HFFc6 (cell line): ENCODE measurements around the gene PREX1. TPM values are rescaled to one million over a fixed set of nuclear protein-coding genes. Genes with fewer than 3 reads are reported as not detected.

Experiments
- DNase-seq: peaks from one replicate; pipeline ENCODE4 v3.0.0-alpha.2; 2018
- H3K27ac Mint-ChIP-seq: 2 replicates; pipeline ENCODE4 v1.8.0; 2020; ENCODE audit warnings: mild to moderate bottlenecking, mixed read lengths
- H3K27me3 Mint-ChIP-seq: 2 replicates; pipeline ENCODE4 v1.8.0; 2021; ENCODE audit warnings: mild to moderate bottlenecking, moderate library complexity, mixed read lengths; ENCODE audit not compliant: insufficient read depth
- H3K36me3 Mint-ChIP-seq: 2 replicates; pipeline ENCODE4 v1.8.0; 2021; ENCODE audit warnings: low read depth, mixed read lengths
- H3K4me1 Mint-ChIP-seq: 2 replicates; pipeline ENCODE4 v1.8.0; 2020; ENCODE audit warnings: low read depth, mixed read lengths
- H3K4me3 Mint-ChIP-seq: 2 replicates; pipeline ENCODE4 v1.8.0; 2020; ENCODE audit warnings: mild to moderate bottlenecking, moderate library complexity, mixed read lengths
- H3K9me3 Mint-ChIP-seq: 2 replicates; pipeline ENCODE4 v1.8.0; 2020; ENCODE audit warnings: mild to moderate bottlenecking, mixed read lengths
- total RNA-seq, 6 experiments: library from RNA; stranded (reverse); fragmentation: NEBNext Ultra II Directional; extraction: Animal tissue kit (Norgen Biotek cat#: 25700); gene quantifications; 2 replicates in 1 of 6; 3 replicates in 5 of 6; pipeline ENCODE4 v1.2.3, GENCODE V29; 2021
- TF ChIP-seq, protein P1 (sequence below): fragments of 200-600 bp; sonication (generic); IDR thresholded peaks from 2 replicates; pipeline ENCODE4 v1.5.0; 2021; ENCODE audit warnings: antibody characterized with exemption, mild to moderate bottlenecking

Gene PREX1
- total RNA-seq, 6 experiments from 2014 or later: 1.8 to 4.1 (median 2.8) TPM

DNA sequence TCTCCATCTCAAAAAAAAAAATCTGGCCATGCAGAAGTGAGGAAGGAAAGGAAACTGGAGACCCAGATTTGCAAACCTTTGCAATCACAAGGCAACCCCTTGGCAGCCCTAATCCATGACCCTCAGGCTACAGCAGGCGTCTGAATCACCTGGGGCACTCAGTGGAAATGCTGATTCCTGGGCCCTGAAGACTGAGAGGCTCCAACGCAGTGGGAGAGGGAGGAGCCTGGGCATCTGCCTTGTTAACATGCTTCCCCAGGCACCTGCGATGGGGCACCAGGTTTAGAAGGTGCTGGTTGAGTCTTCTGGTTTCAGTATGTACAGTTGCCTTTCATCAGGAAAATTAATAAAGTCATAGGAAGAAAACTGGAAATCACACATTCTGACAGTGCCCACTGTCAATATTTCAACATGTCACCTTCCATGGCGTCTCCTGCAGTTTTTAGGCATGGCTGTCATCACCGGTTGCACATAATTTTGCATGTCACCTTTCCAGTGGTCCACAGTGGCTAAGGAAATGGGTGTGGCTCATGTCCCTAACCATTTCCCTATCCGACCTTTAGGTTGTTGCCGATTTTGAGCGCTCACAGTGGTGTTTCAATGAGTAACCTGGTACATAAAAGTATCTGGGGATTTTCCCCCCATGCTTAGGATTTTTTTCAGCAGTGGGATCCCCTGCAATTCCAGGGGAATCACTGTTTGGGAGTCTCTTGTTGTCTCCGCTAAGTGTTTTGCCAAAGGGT is 56.9 kb downstream of the PREX1 start:
- no peaks in the 10 kb centered on the region for H3K36me3 Mint-ChIP-seq

DNA sequence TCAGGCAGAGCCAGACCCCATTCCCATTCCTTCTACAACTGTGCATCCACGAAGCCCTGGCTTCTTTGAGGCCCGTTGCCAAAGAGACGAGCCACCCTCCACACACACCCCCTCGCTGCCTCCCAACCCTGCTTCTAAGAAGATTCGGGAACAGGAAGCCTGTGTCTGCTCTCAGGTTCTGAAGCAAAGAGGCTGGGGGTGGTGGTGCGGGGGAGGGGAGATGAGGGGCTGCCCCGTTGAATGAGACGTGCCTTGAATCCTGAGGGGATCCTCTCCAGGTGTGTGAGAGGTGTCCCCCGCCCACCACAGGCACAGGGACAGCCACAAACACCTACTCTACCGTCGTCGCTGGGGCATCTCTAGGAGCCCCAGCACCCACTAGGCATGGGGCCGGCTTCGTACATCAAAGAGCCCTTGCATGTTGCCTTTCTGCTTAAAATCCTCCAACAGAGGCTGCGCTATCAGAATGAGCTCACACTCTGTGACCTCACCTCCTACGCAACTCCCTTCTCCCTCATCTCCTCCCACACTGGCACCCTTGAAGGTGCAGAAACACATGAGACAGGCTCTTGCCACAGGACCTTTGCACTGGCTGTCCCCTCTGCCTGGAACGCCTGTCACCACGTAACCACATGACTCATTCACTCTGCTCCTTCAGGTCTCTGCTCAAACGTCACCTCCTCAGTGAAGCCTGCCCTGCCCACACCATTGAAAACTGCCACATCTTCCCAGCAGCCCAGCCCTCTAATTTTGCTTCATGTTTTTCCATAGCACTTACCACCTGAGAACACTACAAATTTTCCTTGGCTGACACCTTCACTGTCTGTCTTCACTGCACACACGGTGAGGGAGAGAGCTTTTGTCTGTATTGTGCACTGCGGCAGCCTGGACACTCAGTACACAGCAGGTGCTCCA is 58.5 kb downstream of the PREX1 start:
- DNase-seq: no peak
- Mint-ChIP-seq H3K27ac (no peak overlapping the region), H3K27me3 (peaks cover 11% of the 10 kb centered on the region), H3K4me3 (no peak overlapping the region), H3K9me3 (no peaks in the 10 kb centered on the region), H3K36me3 (no peaks in the 10 kb centered on the region), H3K4me1 (peaks cover 14% of the 10 kb centered on the region; the same call in 1 of the 2 replicates)
- TF ChIP-seq, protein P1, sequence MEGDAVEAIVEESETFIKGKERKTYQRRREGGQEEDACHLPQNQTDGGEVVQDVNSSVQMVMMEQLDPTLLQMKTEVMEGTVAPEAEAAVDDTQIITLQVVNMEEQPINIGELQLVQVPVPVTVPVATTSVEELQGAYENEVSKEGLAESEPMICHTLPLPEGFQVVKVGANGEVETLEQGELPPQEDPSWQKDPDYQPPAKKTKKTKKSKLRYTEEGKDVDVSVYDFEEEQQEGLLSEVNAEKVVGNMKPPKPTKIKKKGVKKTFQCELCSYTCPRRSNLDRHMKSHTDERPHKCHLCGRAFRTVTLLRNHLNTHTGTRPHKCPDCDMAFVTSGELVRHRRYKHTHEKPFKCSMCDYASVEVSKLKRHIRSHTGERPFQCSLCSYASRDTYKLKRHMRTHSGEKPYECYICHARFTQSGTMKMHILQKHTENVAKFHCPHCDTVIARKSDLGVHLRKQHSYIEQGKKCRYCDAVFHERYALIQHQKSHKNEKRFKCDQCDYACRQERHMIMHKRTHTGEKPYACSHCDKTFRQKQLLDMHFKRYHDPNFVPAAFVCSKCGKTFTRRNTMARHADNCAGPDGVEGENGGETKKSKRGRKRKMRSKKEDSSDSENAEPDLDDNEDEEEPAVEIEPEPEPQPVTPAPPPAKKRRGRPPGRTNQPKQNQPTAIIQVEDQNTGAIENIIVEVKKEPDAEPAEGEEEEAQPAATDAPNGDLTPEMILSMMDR: no peak

More for the DNA sequence above, 56.9 kb downstream of the PREX1 start:
- no peak for DNase-seq
- Mint-ChIP-seq H3K27me3 (peaks cover 11% of the 10 kb centered on the region), H3K4me3 (no peak overlapping the region), H3K9me3 (peaks cover 4% of the 10 kb centered on the region; the same call in 1 of the 2 replicates), H3K4me1 (peaks cover 14% of the 10 kb centered on the region; the same call in 1 of the 2 replicates), H3K27ac (no peak overlapping the region)
- TF ChIP-seq, protein P1: no peak

DNA sequence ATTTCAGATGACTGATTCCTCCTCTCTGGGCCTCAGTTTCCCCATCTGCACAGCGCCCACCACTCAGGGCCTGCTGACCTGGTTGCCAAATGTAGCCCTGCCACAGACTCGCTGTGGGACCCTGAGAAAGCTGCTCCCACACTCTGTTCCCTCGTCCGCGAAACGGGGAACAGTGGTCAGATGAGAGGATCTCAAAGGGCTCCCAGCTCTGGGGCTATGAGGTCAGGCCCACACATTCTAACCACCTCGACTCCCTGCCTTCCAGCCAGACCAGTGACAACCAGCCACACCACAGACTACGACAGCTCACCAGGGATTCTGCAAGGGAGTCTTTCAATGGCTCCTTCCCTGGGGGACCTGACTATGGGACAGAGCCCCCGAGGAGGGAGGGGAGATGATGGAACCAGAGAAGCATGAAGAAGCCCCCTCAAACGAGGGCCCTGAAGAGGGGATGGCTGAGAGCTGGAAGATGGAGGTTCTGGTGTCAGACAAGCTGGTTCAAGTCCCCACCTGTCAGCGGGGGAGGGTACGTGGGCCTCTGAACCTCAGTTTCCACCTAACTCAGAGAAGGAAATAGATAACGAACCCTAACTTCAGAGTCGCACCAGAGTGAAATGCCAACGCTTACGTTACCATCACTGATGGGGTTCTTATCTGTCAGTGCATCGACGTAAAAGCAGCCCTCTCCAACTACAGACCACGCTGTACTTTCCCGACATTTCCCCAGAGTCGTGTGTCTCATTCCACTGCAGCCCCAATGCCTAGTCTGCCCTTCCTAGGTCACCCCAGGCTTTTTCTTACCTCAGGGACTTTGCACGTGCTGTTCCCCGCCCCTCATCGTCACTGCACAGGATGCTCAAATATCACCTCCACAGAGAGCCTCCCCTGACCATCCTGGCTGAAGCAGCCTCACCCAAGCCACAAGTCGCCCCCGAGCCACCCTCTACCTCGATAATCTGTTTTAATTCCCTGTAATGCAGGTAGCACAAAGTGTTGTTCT is 60.5 kb downstream of the PREX1 start:
- H3K4me1 Mint-ChIP-seq: peaks cover 5% of the 10 kb centered on the region; the same call in 1 of the 2 replicates
- H3K27me3 Mint-ChIP-seq: peaks cover 11% of the 10 kb centered on the region
- no peaks in the 10 kb centered on the region for H3K9me3 Mint-ChIP-seq
- H3K27ac Mint-ChIP-seq: no peak overlapping the region
- no peak for DNase-seq
- H3K36me3 Mint-ChIP-seq: no peaks in the 10 kb centered on the region
- no peak overlapping the region for H3K4me3 Mint-ChIP-seq
- TF ChIP-seq, protein P1: no peak

DNA sequence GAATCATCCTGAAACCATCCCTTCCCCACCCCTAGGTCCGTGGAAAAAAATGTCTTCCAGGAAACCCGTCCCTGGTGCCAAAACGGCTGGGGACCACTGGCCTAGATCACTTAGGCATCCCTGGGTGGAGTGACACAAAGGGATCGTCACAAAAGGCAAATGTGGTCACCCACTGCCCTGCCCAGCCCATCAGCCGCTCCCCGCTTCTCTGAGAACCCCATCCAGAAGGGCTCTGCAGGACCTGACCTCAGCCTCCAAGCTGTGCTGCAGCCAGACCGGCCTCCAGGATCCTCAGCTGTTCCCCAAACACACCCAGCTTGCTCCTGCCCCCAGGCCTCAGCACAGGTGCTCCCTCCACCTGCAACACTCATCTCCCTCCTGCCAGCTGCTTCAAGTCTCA is 61.6 kb downstream of the PREX1 start:
- H3K4me3 Mint-ChIP-seq: no peak overlapping the region
- no peaks in the 10 kb centered on the region for H3K9me3 Mint-ChIP-seq
- H3K27ac Mint-ChIP-seq: no peak overlapping the region
- H3K36me3 Mint-ChIP-seq: no peaks in the 10 kb centered on the region
- peaks cover 11% of the 10 kb centered on the region for H3K27me3 Mint-ChIP-seq
- no peak for DNase-seq
- H3K4me1 Mint-ChIP-seq: peaks cover 1% of the 10 kb centered on the region; the same call in 1 of the 2 replicates
- TF ChIP-seq, protein P1: no peak

- TF ChIP-seq, protein P1: no peak
- peaks cover 7% of the 10 kb centered on the region for H3K4me1 Mint-ChIP-seq
- DNase-seq: no peak
- H3K36me3 Mint-ChIP-seq: no peaks in the 10 kb centered on the region
- peaks cover 11% of the 10 kb centered on the region for H3K27me3 Mint-ChIP-seq
- no peak overlapping the region for H3K27ac Mint-ChIP-seq
- no peaks in the 10 kb centered on the region for H3K9me3 Mint-ChIP-seq
- H3K4me3 Mint-ChIP-seq: no peak overlapping the region
Measured at GRCh38 chr20:48765359-48765758, 62.4 kb downstream of the PREX1 start.
